Measurements from ENCODE around the gene VIT.

DNA sequence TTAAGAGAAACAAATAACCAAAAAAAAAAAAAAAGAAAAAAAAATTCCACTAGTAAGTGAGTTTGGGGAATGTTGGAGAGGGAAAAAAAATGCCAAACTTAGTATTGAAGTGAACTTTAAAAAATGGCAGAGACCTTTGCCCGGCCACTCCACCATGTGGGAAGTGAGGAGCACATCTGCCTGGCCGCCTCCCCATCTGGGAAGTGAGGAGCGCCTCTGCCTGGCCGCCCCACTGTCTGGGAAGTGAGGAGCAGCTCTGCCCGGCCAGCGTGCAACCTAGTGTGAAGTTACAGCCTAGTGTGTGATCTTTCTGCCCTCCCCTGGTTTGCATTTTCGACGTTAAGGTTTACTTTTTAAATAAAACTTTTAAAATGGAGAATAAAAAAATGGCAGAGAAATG lies 33.9 kb upstream of the VIT start:
- TF ChIP-seq CTCF (IDR thresholded peaks at IDR 0.05) (no peak), POLR2AphosphoS5 (IDR thresholded peaks at IDR 0.05) (no peak), POLR2A (IDR thresholded peaks at IDR 0.05) (no peak)

Data from prostate gland (tissue), 2 donors.